ENCODE results near the gene ATL1.

DNA sequence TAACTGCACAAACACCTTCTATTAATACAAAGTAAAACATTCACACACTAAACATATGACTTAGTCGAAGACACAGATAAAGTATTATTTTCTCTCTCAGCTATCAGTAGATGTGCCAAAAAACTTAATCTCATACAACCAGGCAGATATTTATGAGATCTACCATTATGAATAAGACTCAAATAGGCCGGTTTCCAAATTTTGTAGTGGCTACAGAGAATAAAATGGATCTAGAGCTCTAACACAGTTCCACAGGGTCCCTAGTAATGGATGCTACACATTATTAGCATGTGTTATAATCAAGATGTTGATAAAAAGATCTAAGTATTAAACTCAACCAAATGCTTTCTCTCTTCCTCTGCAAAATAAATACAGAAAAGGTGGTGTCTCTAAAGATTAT, 97.8 kb downstream of the ATL1 start:
- TF ChIP-seq POLR2A (IDR thresholded peaks at IDR 0.05; ENCODE audit: low read length) (no peak), GATA1 (IDR thresholded peaks at IDR 0.05; ENCODE audit: low read depth, low read length) (no peak)
